Measurements from ENCODE around the gene ACAN. TPM values are rescaled to one million over a fixed set of nuclear protein-coding genes. Genes with fewer than 3 reads are reported as not detected.

The ACAN gene
- total and polyA plus RNA-seq, 2 donors from 2014 or later, result 2.8 to 10.3 TPM

- intact Hi-C loops (cut with DNase I), result no loop called here
- no peak for TF ChIP-seq CTCF (IDR thresholded peaks at IDR 0.05; ENCODE audit: borderline replicate concordance, extremely low read depth, insufficient read depth)
- no peak overlapping the region for H3K4me3 ChIP-seq (ENCODE audit: low read length in 3 of 3)
- no peaks in the 10 kb centered on the region for H3K27me3 ChIP-seq (ENCODE audit: control insufficient read depth, insufficient read depth, low read length)
- no peaks in the 10 kb centered on the region for H3K4me1 ChIP-seq (ENCODE audit: control insufficient read depth in 2 of 3, insufficient read depth in 2 of 3, low read depth in 1 of 3, low read length in 3 of 3)
- H3K36me3 ChIP-seq (ENCODE audit: control insufficient read depth in 2 of 3, insufficient read depth in 3 of 3, low read length in 3 of 3), result no peaks in the 10 kb centered on the region
- no peak for FAIRE-seq
- H3K9ac ChIP-seq (ENCODE audit: low read length in 3 of 3), result no peak overlapping the region
- peaks cover 0 to 4% (median 2%) of the 10 kb centered on the region in 3 donors for H3K9me3 ChIP-seq (ENCODE audit: control insufficient read depth in 2 of 3, insufficient read depth in 1 of 3, low read length in 3 of 3)
- DNase-seq, result peak in 4 of 5 donors; percentile 17 to 46 (median 42)
- no peak overlapping the region for H3K27ac ChIP-seq (ENCODE audit: low read depth in 2 of 2, low read length in 2 of 2)
Measured at GRCh38 chr15:88769161-88769971, 33.9 kb upstream of the ACAN start.

- Histone ChIP-seq H3K9ac (ENCODE audit: low read length in 3 of 3) (no peak overlapping the region), H3K36me3 (ENCODE audit: control insufficient read depth in 2 of 3, insufficient read depth in 3 of 3, low read length in 3 of 3) (no peaks in the 10 kb centered on the region), H3K4me3 (ENCODE audit: low read length in 3 of 3) (no peak overlapping the region), H3K27me3 (ENCODE audit: control insufficient read depth, insufficient read depth, low read length) (no peaks in the 10 kb centered on the region), H3K4me1 (ENCODE audit: control insufficient read depth in 2 of 3, insufficient read depth in 2 of 3, low read depth in 1 of 3, low read length in 3 of 3) (no peaks in the 10 kb centered on the region), H3K9me3 (ENCODE audit: control insufficient read depth in 2 of 3, insufficient read depth in 1 of 3, low read length in 3 of 3) (peaks cover 0 to 9% (median 6%) of the 10 kb centered on the region in 3 donors), H3K27ac (ENCODE audit: low read depth in 2 of 2, low read length in 2 of 2) (no peak overlapping the region)
- intact Hi-C loops (cut with DNase I), result no loop called here
- DNase-seq (no peak), FAIRE-seq (no peak)
- no peak for TF ChIP-seq CTCF (IDR thresholded peaks at IDR 0.05; ENCODE audit: borderline replicate concordance, extremely low read depth, insufficient read depth)
Measured at GRCh38 chr15:88775776-88776175, 27.5 kb upstream of the ACAN start.

- H3K4me3 ChIP-seq (ENCODE audit: low read length in 3 of 3), result no peak overlapping the region
- no peak for TF ChIP-seq CTCF (IDR thresholded peaks at IDR 0.05; ENCODE audit: borderline replicate concordance, extremely low read depth, insufficient read depth)
- H3K9me3 ChIP-seq (ENCODE audit: control insufficient read depth in 2 of 3, insufficient read depth in 1 of 3, low read length in 3 of 3), result peaks cover 0 to 6% (median 5%) of the 10 kb centered on the region in 3 donors
- no peak overlapping the region for H3K27ac ChIP-seq (ENCODE audit: low read depth in 2 of 2, low read length in 2 of 2)
- intact Hi-C loops (cut with DNase I), result no loop called here
- no peak for FAIRE-seq
- H3K9ac ChIP-seq (ENCODE audit: low read length in 3 of 3), result no peak overlapping the region
- H3K36me3 ChIP-seq (ENCODE audit: control insufficient read depth in 2 of 3, insufficient read depth in 3 of 3, low read length in 3 of 3), result no peaks in the 10 kb centered on the region
- H3K27me3 ChIP-seq (ENCODE audit: control insufficient read depth, insufficient read depth, low read length), result no peaks in the 10 kb centered on the region
- no peak for DNase-seq
- no peaks in the 10 kb centered on the region for H3K4me1 ChIP-seq (ENCODE audit: control insufficient read depth in 2 of 3, insufficient read depth in 2 of 3, low read depth in 1 of 3, low read length in 3 of 3)
Measured at GRCh38 chr15:88776646-88777045, 26.6 kb upstream of the ACAN start.
